ENCODE data around the gene CCDC152.

CCDC152 gene

GRCh38 chr5:42784132-42784531 is 27.5 kb downstream of the CCDC152 start:
- no peak for DNase-seq

- DNase-seq: no peak
Measured at GRCh38 chr5:42785756-42786155, 29.1 kb downstream of the CCDC152 start.

- no peak for DNase-seq
Measured at GRCh38 chr5:42787073-42787472, 30.5 kb downstream of the CCDC152 start.

GRCh38 chr5:42787845-42788244 is 31.2 kb downstream of the CCDC152 start:
- no peak for DNase-seq

- DNase-seq: no peak
Measured at GRCh38 chr5:42791151-42791550, 34.5 kb downstream of the CCDC152 start.

- no peak for DNase-seq
Measured at GRCh38 chr5:42798284-42799240, 41.9 kb downstream of the CCDC152 start.

GRCh38 chr5:42799241-42799608 is 42.6 kb downstream of the CCDC152 start:
- no peak for DNase-seq

GRCh38 chr5:42799668-42800114 is 43.1 kb downstream of the CCDC152 start:
- DNase-seq: no peak

- DNase-seq: no peak
Measured at GRCh38 chr5:42800748-42801330, 44.2 kb downstream of the CCDC152 start.

GRCh38 chr5:42801516-42802166 is 45.0 kb downstream of the CCDC152 start:
- no peak for DNase-seq

- no peak for DNase-seq
Measured at GRCh38 chr5:42804717-42805339, 48.2 kb downstream of the CCDC152 start.

GRCh38 chr5:42806004-42806700 is 49.5 kb downstream of the CCDC152 start:
- DNase-seq: no peak

- DNase-seq: no peak
Measured at GRCh38 chr5:42806701-42807262, 50.2 kb downstream of the CCDC152 start.

GRCh38 chr5:42807722-42808447 is 51.3 kb downstream of the CCDC152 start:
- no peak for DNase-seq

GRCh38 chr5:42808888-42809611 is 52.4 kb downstream of the CCDC152 start:
- DNase-seq: no peak

- DNase-seq: no peak
Measured at GRCh38 chr5:42810834-42811590, 54.4 kb downstream of the CCDC152 start.

GRCh38 chr5:42811591-42812446 is 55.2 kb downstream of the CCDC152 start, which contains the start of gene SELENOP:
Gene SELENOP, minus strand, starts transcription at chr5:42811892. Its CDS starts 3,539 bp downstream, at chr5:42808353.
- DNase-seq: no peak

- no peak for DNase-seq
Measured at GRCh38 chr5:42812620-42813019, 56.0 kb downstream of the CCDC152 start.

- DNase-seq: no peak
Measured at GRCh38 chr5:42813533-42813932, 56.9 kb downstream of the CCDC152 start.
